Fibroblast of skin of right biceps (primary cell): ENCODE data around the gene IQCE.

Experiments
- DNase-seq: peaks from one replicate; pipeline ENCODE4 v3.0.0-alpha.2; 2013

Gene IQCE

GRCh38 chr7:2558629-2559282 is at the start of gene IQCE:
TSS of gene IQCE (plus strand) at chr7:2558979. CDS start at chr7:2559182, 203 bp downstream.
- peak; percentile 86 for DNase-seq

GRCh38 chr7:2509298-2509906 is 49.4 kb upstream of the IQCE start:
- DNase-seq: no peak

- no peak for DNase-seq
These were observed 48.5 kb upstream of the IQCE start for GRCh38 chr7:2510130-2510776.

- DNase-seq: no peak
These were observed 47.6 kb upstream of the IQCE start for GRCh38 chr7:2510909-2511768.

- DNase-seq: no peak
These were observed 47.0 kb upstream of the IQCE start for GRCh38 chr7:2511769-2512168.

- no peak for DNase-seq
These were observed 46.6 kb upstream of the IQCE start for GRCh38 chr7:2512179-2512661.

GRCh38 chr7:2512713-2513112 is 46.1 kb upstream of the IQCE start:
- DNase-seq: no peak

GRCh38 chr7:2513702-2514101 is 45.1 kb upstream of the IQCE start:
- DNase-seq: no peak

- DNase-seq: no peak
These were observed 44.0 kb upstream of the IQCE start for GRCh38 chr7:2514473-2515423.

GRCh38 chr7:2515424-2516193 is 43.2 kb upstream of the IQCE start:
- no peak for DNase-seq

GRCh38 chr7:2516194-2516555 is 42.6 kb upstream of the IQCE start:
- no peak for DNase-seq

- DNase-seq: peak; percentile 98
These were observed 41.8 kb upstream of the IQCE start for GRCh38 chr7:2517026-2517425.

GRCh38 chr7:2517678-2518507 is 40.9 kb upstream of the IQCE start:
- peak; percentile 73 for DNase-seq

- no peak for DNase-seq
These were observed 40.1 kb upstream of the IQCE start for GRCh38 chr7:2518737-2519118.

- peak; percentile 94 for DNase-seq
These were observed 39.5 kb upstream of the IQCE start, which contains the start of gene LFNG for GRCh38 chr7:2519119-2519930. TSS of gene LFNG (plus strand) at chr7:2519774. CDS start at chr7:2519862, 88 bp downstream.

- no peak for DNase-seq
These were observed 38.5 kb upstream of the IQCE start for GRCh38 chr7:2520131-2520760.

GRCh38 chr7:2520761-2521290 is 38.0 kb upstream of the IQCE start:
- DNase-seq: peak; percentile 38

- no peak for DNase-seq
These were observed 37.4 kb upstream of the IQCE start for GRCh38 chr7:2521341-2521745.
